HEK293 (cell line): ENCODE measurements around the gene EFNA2.

ENCODE experiments used
- CTCF ChIP-seq: fragments of 450-650 bp; formaldehyde crosslinking; IDR thresholded peaks from 2 replicates; pipeline ENCODE4 v1.5.1; 2016; ENCODE audit warnings: missing biosample characterization, missing genetic modification characterization
- HOXA7 ChIP-seq: sonication (generic); formaldehyde crosslinking; IDR thresholded peaks from 2 replicates; pipeline ENCODE4 v1.8.1; 2022; ENCODE audit warnings: missing genetic modification reagents, borderline replicate concordance
- ZNF133 ChIP-seq: fragments of 450-650 bp; formaldehyde crosslinking; IDR thresholded peaks from 2 replicates; pipeline ENCODE4 v1.5.1; 2016; ENCODE audit warnings: missing biosample characterization, missing genetic modification characterization
- TF ChIP-seq, protein P1 (sequence below): fragments of 450-650 bp; formaldehyde crosslinking; IDR thresholded peaks from 2 replicates; pipeline ENCODE4 v1.5.1; 2016; ENCODE audit warnings: missing biosample characterization, missing genetic modification characterization

GRCh38 chr19:1241417-1242095 is 44.1 kb upstream of the EFNA2 start, which contains the start of gene ATP5F1D:
- TF ChIP-seq ZNF133 (tag by site-specific recombination) = no peak
- TF ChIP-seq, protein P1, sequence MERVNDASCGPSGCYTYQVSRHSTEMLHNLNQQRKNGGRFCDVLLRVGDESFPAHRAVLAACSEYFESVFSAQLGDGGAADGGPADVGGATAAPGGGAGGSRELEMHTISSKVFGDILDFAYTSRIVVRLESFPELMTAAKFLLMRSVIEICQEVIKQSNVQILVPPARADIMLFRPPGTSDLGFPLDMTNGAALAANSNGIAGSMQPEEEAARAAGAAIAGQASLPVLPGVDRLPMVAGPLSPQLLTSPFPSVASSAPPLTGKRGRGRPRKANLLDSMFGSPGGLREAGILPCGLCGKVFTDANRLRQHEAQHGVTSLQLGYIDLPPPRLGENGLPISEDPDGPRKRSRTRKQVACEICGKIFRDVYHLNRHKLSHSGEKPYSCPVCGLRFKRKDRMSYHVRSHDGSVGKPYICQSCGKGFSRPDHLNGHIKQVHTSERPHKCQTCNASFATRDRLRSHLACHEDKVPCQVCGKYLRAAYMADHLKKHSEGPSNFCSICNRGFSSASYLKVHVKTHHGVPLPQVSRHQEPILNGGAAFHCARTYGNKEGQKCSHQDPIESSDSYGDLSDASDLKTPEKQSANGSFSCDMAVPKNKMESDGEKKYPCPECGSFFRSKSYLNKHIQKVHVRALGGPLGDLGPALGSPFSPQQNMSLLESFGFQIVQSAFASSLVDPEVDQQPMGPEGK (tag by site-specific recombination) = peak; percentile 74
- 0 out of 2 replicates have a peak, but pooled peaks have one; percentile 16 for TF ChIP-seq CTCF (tag by site-specific recombination)
- TF ChIP-seq HOXA7 (CRISPR knock-in tag) = no peak
